Measurements from ENCODE around the gene UQCC2. TPM values are rescaled to one million over a fixed set of nuclear protein-coding genes. Genes with fewer than 3 reads are reported as not detected.

UQCC2 gene
- total RNA-seq, 1 donor from 2014 or later: 208 TPM

DNA sequence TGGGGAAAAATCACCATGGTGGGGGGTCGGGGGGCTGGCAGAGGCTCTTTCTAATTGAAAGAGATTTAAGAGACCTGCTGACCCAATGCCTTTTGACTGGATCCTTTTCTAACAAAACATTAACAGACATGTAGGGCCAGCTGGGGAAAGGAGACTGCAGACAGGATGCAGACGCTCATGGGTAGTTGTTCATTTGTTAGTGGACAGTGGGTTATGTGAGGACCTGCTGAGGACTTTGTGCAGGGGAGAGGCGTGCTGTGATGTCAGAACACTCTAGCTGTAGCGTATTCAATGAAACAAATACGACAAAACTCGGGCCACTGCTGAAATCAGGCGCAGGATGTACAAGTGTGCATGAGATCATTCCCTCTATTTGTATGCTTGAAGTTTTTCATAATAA, 34.0 kb upstream of the UQCC2 start:
- no peak for ATAC-seq (ENCODE audit: poor library complexity)
- DNase-seq: no peak
- intact Hi-C loops (cut with DNase I): no loop called here

DNA sequence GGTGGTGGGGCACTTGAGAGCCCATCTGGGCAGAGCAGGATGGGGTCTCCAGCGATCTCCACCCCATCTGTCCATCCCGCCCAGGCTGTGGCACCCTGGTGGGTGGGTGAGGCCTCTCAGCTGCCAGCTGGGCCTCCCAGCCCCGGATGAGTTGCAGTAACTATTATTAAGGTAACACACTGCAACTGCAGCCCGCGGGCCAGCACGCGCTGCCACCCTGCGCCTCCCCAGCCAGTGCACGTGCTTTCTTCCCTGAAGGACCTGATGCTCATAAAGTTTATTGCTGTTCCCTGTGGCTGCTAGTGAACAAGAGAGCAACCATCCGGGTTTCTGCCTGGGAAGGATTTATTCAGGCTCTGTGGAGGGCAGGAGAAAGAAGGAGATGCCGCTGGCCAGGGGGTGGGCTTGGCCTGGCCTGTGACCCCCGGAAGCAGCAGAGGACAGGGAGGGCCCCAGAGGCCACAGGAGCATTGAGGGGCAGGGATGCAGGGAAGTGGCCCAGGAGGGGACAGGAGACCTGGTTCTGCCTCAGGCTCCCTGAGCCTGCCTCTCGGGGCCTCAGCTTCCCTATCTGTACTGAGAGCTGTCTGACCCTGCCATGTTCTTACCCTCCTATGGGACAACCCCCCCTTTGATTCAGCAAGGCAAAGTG, 33.5 kb upstream of the UQCC2 start:
- DNase-seq (no peak), ATAC-seq (ENCODE audit: poor library complexity) (peak; percentile 10)
- intact Hi-C loops (cut with DNase I): no loop called here

DNA sequence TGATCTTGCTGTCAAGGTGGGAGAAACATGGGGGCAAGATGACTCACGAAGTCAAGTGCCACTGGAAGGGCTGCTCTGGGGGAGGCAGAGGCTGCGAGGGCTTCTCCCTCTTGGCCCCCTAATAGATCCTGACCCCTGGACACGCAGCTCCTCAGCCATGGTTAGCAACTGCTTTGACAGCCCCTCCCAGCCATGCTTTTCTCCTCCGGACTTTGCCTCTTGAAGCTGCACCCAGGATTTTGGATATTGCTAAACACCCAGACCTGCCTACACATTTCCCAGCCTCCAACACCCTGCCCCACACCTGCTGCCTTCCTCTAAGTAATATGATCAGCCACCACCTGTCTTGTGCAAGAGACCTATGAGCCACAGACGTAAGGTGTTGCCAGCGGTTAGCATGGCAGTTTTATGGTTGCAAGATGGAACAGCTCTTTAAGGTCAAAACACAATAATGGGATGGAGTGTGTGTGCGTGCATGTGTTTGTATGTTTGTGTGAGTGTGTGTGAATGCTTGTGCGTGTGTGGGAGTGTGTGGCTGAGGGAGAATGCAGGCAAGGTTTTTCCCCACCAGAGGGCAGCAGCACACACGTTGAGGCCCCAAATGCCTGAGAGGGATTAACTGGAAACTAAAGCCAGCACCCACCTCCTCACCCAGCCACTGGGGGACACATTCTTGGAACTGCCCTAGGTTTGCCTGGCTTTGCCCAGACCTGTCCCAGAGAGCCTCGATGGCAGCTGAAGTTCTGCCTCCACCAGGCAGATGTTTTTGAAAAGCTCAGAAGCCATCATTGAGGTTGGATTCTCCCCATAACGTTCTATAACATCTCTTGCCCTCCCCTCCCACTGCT, 32.7 kb upstream of the UQCC2 start:
- peak; percentile 46 for ATAC-seq (ENCODE audit: poor library complexity)
- peak; percentile 78 for DNase-seq
- intact Hi-C loops (cut with DNase I): no loop called here

DNA sequence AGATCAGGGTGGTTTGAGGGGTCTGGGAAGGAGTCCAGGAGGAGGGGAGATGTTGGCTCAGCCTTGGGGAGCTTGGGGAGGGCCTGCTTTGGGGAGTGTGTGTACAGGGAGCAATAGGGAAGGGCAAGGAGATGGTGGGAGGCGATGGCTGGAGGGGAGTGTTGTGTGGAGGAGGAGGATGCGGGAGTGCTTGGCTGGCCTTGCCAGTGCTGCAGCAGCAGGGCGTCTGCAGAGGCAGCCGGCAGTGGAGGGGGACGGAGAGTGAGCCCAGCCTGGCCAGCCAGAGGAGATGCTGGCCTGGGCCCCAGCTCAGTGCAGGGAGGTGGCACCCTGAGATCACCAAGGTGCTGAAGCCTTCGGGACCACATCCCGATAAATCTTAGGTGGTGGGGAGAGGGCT, 31.3 kb upstream of the UQCC2 start:
- DNase-seq: peak; percentile 40
- intact Hi-C loops (cut with DNase I): no loop called here
- no peak for ATAC-seq (ENCODE audit: poor library complexity)

DNA sequence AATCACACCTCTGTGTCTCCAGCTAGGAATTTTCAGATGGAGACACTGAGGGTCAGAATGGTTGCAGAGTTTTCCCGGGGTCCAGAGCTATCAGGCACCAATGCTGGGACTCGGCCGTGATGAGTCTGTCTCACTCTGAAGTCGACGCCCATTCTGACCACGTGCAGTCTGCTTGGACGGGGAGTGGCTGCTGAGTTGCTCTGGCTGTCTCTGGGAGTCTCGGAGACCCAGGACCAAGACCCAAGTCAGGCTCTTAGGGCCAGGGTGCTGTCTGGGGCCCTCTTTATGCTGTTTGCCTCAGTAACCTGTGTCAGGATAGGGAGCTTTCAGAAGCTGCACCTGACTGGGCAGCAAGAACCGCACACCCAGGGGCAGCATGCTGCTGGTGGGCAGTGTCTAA, 30.6 kb upstream of the UQCC2 start:
- ATAC-seq (ENCODE audit: poor library complexity) (no peak), DNase-seq (peak; percentile 35)
- intact Hi-C loops (cut with DNase I): no loop called here

DNA sequence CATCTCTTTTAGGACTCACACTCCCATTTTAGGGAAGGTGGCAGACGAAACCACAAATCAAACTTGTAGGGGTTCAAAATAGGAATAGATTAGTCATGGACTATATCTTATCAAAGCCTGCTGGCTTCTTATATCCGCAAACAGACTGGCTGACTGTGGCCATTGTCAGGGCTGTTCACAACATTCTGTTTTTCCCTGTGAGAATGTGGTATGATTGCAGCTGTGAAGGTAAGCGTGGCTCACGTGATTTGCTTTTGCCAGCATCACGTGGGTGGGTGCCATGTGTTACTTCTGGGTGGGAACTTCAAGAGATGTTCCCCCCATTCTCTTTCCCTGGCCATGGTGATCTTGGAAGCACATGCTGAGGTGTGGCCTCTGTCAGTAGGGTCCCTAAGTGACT, 29.3 kb upstream of the UQCC2 start:
- DNase-seq (no peak), ATAC-seq (ENCODE audit: poor library complexity) (no peak)
- intact Hi-C loops (cut with DNase I): no loop called here

DNA sequence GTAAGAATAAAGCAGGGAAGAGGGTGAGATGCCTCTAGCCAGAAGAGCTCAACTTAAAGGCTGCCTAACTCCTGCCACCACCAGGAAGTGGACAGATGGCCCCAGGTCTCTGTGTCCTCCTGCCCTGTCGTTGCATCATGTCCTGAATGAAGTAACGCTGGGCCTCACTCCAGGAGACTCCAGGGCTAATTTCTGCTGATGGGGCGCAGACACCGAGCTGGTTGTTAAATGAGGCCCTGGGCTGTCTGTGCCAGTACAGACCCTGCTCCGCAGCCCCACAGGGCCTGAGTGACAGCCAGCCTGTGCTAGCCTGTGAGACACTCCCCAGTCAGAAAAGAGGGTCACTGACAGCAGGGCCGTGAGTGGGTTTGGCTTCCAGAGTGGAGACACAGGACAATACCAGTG, 28.7 kb upstream of the UQCC2 start:
- intact Hi-C loops (cut with DNase I): no loop called here
- DNase-seq (peak; percentile 76), ATAC-seq (ENCODE audit: poor library complexity) (peak; percentile 23)

DNA sequence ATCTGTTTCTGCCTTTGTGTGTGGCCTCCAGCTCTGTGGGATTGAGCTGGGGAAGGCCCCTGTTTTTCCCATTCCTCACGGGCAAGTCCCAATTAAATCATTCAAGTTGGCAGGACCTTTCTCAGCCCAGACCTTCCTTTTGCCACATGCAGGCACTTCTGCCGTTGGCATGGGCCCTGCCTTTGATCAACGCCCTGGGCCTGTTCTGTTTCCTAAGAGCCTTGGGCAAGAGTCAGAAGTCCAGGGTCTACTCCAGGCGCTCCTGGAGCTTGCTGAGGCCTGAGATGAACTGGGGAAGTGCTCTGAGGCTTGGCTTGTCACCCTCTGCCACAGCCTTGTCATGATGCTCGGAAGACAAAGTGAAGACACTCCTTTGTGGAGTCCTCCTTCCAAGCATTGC, 28.1 kb upstream of the UQCC2 start:
- ATAC-seq (ENCODE audit: poor library complexity) (no peak), DNase-seq (no peak)
- intact Hi-C loops (cut with DNase I): no loop called here

DNA sequence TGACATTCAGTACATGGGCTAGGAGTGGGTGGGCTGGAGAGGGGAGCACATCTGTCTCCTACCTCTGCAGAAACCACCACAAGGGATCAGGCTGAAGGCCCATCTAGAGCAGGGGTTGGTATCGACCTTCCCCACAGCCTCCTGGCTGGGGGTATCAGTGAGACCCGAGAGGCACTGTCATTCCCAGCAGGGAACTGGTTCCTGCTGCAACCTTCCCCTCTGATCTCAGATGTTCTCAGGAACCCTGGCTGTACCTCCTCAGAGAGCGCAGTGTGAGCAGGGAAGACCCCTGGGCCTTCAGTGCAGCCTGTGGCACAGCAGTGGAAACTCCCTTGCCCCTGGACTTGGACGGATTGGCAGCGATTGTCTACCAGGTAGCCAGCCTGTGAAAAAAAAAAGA, 27.4 kb upstream of the UQCC2 start:
- intact Hi-C loops (cut with DNase I): no loop called here
- no peak for DNase-seq

DNA sequence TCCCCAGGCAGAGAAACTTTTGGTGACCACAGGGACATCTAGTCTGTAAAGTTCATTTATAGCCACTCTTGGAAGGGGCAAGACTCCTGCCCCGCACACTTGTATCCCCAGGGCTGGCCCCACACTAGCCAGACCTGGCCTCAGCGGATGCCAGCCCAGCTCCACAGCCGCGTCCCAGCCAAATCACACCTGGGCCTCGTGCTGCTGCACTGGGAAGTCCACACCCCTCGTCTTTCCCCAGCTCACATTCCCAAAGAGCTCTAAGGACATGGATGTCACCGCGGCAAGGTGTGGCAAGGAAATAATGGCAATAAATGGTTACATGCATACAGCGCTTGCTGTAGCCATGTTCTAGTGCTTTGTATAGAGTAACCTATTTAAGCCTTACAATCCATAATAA, 26.7 kb upstream of the UQCC2 start:
- ATAC-seq (ENCODE audit: poor library complexity) (peak; percentile 31), DNase-seq (peak; percentile 42)

More for the DNA sequence above, 27.4 kb upstream of the UQCC2 start:
- no peak for ATAC-seq (ENCODE audit: poor library complexity)

DNA sequence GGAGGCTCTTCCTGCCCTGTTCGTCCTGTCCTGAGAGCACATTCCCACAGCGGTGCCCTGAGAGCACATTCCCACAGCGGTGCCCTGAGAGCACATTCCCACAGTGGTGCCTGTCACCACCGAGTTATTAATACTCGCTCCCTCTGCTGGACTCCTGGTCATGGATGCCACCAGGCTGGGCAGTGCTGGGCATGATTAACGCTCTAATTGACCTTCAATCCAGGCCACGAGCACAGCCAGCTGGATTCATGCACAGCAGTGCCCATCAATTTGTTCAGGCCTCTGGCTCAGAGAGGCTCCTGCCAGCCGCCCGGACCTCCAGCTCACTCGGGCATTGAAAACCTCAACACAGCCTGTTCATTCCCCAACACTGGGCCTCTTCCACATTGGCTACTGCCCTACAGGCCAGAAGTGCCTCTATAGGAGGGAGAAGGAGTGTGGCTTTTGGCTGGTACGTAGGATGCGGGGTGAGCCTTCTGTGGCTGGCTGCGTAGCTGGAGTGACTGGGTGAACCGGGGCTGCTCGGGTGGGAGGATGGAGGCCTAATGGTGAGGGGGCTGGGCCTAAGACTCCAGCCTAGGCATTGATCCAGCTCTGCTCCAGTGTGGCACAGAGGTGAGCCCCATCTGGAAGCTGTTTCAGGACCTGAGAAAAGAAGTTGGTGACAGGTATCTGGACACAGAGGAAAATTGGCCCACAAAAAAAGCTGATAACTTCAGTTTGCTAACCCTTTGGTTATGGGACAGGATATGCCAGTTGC, 25.9 kb upstream of the UQCC2 start:
- DNase-seq (peak; percentile 72), ATAC-seq (ENCODE audit: poor library complexity) (peak; percentile 75)
- intact Hi-C loops (cut with DNase I): no loop called here

More for the DNA sequence above, 26.7 kb upstream of the UQCC2 start:
- intact Hi-C loops (cut with DNase I): no loop called here

DNA sequence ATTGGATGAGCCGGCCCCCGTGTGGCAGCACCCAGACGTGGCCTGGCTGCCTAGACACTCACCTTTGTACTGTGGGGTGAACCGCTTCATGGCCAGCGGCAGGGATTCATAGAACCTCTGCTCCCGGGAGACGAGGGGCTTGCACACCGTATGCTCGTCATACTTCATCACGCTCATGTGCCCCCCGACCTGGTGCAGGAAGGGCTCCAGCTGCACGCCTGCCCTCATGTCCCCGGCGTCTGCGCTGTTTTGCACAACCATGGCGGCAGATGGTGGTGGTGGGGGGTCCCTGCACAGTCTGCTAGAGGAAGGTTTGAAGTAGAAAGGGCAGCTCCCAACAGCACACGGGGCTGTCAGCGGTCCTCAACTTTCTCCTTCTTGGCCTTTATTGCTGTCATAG, 23.7 kb upstream of the UQCC2 start:
- intact Hi-C loops (cut with DNase I): no loop called here
- ATAC-seq (ENCODE audit: poor library complexity): no peak
- DNase-seq: peak; percentile 24

DNA sequence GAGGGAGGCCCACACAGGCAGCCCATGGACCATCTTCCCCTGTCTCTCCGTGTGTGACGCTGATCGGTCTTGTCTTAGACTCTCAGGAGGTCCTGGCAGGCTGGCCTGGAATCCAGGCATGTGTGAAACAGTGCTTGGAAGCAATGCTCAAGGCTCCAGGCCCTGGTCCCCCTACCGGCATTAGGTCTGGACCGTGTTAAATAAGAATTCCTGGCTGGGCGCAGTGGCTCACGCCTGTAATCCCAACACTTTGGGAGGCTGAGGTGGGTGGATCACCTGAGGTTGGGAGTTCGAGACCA, 22.2 kb upstream of the UQCC2 start:
- intact Hi-C loops (cut with DNase I): no loop called here
- no peak for ATAC-seq (ENCODE audit: poor library complexity)
- peak; percentile 29 for DNase-seq

DNA sequence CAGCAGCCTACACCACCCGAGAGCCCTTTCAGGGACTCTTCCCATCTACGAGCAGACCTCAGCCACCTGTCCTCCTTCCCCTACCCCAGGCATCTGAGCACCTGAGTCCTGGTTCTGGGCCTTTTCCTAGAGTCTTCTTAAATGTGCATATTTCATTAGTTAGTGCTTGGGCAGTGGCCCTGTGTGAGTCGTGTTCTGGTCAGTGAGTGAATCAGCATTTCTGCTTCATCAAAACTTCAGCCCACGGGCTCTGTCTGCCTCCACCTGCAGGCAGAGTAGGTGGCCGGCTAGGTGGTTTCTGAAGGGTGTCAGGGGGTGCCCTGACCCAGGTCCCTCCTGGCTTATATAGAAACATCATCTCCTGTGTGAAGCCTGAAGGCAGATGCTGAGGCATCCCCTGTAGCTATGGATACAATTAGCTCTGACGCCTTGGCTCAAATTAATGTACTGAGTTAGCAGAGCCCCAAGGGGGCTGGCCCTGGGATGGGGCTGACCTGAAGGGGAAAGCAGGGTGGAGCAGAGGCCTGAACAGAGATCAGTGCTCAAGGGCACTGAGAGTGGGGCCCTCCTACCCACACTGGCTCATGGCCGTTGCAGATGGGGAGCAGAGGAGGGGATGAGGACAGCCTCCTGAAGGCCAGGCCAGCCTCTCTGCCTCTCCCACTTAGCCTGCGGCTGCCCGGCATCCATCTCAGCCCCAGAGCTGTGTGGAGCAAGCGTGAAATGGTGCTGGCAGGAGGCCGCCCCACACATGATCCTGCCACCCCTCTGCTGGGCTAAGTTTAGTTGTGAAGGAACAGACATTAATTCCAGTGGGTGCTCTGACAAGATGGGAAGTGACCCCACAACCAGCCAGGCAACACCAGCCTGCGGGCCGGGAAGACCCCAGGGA, 21.6 kb upstream of the UQCC2 start:
- no peak for ATAC-seq (ENCODE audit: poor library complexity)
- DNase-seq: no peak
- intact Hi-C loops (cut with DNase I): no loop called here

DNA sequence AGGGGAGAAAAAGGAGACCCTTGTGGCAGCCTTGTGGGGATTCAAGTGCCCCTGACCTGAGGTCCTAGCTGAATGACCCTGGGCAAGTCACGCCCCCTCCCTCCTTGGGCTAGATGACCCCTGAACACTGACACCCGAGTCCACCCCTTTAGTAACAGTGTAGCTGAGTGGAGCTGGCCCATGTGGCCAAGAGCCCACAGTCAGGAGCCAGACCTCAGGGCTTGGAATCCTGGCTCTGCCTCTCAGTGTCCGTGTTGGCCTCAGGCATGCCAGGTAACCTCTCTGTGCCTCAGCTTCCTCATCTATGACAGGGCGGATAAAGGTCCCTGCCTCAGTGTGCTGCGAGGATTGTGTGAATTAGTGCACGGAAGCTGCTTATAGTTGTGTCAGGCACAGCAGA, 20.9 kb upstream of the UQCC2 start:
- intact Hi-C loops (cut with DNase I): no loop called here
- DNase-seq (no peak), ATAC-seq (ENCODE audit: poor library complexity) (no peak)

DNA sequence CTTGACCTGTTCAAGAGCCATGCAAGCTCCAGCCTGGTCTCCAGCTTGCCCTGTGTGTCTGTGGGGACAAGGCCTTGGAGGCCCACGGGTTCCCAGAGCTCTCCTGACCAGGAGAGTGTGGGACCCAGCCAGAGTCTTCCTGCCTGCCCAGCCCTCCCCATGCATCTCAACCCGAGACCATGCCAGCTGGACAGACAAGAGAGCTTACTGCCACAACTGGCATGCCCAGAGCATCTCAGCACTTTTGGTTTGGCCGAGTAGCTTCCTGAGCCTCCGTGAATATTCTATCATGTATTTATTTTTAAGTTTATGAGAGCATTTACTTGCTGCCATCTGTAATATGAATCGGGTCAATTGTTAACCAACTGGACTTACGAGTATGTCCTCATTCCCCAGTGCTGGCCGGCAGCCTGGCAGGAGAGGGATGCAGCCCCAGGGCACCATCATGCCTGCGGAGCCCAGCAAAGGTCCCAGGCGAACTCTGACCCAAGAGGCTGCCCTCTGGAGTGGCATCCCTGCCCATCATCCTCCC, 20.3 kb upstream of the UQCC2 start:
- DNase-seq (no peak), ATAC-seq (ENCODE audit: poor library complexity) (peak; percentile 11)
- intact Hi-C loops (cut with DNase I): no loop called here

DNA sequence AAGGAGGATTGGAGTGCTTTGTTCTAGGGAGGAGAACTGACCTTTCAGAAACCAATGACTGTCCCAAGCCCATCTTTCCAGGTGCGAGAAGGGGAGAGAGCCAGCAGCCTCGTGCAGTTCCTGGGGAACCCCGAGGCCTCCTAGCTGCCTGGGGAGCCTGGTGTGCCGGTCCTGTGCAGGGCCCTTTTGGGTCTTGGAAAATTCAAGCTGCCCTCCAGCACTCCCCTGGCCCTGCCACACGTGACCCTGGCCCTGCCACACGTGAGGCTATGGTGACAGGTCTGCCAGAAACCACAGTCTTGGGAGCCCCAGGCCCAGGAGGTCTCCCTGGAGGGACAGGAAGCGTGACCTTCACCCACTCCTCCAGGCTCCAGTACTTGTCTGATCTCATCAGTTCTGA, 19.5 kb upstream of the UQCC2 start:
- intact Hi-C loops (cut with DNase I): no loop called here
- ATAC-seq (ENCODE audit: poor library complexity) (no peak), DNase-seq (no peak)

DNA sequence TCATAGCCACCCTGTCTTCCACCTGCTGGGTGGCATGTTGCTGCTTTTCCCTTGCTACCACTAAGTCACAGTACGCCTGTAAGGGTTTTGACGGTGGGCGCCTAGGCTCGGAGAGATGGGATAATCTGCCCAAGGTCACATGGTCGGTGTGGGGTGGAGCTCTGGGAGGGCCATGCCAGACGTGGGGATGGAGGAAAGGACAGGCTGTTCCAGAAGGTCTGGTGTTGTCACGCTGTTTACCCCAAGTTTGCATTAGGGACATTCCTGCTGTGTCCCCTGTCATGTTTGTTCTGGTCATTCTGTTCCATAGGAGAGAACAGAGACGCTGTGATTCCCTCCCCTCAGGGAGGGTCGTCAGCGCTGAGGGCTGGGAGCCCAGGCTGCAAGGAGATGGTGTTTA, 19.1 kb upstream of the UQCC2 start:
- DNase-seq: no peak
- intact Hi-C loops (cut with DNase I): no loop called here
- peak; percentile 4 for ATAC-seq (ENCODE audit: poor library complexity)

DNA sequence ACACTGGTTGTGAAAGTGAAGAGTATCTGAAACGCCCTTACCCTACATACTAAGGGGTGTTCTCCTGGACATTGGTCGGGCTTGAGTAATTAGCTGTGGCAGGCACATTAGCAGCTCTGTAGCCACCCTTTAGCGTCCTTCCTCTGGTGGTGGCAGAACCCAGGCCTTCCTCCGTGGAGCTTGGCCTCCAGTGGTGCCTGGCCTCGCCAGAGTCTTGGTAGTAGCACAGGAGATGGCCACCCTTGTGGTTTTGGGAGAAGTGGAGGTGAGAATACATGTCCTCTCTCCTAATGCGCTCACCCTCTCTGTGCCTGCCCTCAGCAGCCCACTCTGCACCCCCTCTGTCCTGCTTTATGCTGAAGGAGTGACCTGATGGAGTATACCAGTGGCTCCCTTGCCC, 17.6 kb upstream of the UQCC2 start:
- intact Hi-C loops (cut with DNase I): no loop called here
- ATAC-seq (ENCODE audit: poor library complexity) (no peak), DNase-seq (no peak)
